GM19452 (cell line): ENCODE data around the gene IQCK.

Experiments
- ATAC-seq: cut with Tn5 transposase; IDR thresholded peaks from one replicate; pipeline ENCODE4 v1.9.1; 2021; ENCODE audit not compliant: unreplicated experiment

The IQCK gene

DNA sequence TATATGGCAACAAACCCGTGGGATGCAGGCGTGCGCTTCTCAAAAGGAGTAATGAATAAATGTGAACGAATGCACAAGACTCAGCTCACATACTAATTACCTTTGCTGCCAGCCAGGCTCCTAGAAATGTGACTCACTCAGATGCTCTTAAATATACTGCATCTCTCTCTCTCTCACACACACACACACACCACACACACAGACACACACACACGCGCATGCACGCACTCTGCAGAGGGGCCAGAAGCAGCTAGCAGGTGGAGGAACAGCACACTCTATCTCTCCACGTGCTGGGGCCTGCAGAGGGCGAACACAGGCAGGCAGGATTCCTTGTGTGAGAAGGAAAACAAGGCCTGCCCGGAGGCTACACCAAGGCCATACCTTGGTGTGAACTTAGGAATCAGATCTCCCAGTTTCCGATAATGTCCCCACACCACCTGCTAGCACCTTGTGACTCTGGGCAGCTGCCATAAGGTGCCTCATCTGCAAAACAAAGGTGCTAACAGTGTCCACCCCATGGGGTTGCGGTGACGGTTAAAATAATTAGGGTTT lies 161.2 kb downstream of the IQCK start:
- no peak for ATAC-seq

DNA sequence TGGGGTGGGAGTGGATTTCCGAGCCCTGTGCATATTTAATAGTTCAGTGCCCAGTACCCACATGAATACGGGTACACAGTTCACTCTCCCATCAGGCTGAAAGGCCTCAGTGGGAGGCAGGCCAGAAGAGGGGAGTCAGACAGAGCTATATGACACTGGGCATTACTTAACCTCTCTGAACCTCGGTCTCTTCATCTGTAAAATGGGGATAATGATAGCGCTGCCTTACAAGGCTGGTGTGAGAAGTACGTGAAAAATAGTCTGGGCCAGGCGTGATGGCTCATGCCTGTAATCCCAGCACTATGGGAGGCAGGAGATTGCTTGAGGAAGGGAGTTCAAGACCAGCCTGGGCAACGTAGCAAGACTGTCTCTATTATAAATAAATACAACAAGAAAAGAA lies 163.0 kb downstream of the IQCK start:
- ATAC-seq, result no peak

- ATAC-seq, result no peak
Measured at GRCh38 chr16:19881783-19882182, 163.7 kb downstream of the IQCK start.

DNA sequence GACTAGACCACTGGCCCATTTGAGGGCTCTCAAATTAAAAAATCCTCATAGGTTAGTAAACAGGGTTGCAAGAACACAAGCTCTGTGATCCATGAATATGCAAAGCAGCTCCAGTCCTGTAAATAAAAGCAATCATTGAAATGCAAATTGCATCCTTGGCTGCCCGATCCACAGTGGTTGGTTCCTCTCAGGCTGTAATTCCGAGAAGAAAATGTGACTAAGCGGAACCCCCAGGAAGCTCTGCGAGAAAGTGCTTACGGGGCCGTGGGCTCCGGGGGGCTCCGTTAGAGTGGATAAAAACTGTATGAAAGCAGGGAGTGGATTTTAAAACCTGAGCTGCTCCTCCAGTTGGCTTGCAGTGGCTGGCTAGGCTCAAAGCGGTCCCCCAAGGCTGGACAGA lies 164.1 kb downstream of the IQCK start:
- ATAC-seq, result no peak

- no peak for ATAC-seq
Measured at GRCh38 chr16:19882646-19883045, 164.6 kb downstream of the IQCK start.

DNA sequence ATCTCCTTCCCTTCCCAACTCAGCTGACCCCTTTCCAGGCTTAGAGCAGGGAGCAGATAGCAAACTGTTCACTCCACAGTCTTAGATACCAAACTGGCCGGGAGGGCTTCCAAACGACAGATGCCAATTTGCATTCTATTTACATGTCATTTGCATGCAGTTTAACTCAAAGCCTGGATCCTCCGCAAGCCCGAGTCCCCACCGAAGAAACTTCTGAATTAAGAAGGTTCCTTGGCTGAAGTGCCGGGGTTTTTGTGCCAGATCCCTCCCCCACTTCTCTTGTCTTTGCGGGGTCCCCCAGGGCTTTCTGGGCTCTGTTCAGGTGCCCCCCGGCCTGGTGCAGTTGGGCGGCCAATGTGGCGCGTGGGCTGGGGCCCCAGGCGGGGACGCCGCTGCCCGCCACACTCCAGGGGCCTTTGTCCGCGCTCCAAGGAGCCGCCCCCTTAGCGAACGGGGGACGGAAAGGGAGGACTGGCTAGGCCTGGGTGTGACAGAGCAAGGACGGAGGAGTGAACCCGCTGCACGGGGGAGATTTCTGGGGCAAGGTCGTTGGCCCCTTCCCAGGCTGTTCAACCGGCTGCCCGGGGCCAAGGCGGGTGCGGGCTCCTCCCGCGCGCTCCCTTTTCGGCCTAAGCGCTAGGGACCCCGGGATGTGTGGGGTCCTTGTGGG lies 165.4 kb downstream of the IQCK start:
- ATAC-seq, result no peak

- ATAC-seq, result no peak
Measured at GRCh38 chr16:19883966-19884485, 166.0 kb downstream of the IQCK start.

DNA sequence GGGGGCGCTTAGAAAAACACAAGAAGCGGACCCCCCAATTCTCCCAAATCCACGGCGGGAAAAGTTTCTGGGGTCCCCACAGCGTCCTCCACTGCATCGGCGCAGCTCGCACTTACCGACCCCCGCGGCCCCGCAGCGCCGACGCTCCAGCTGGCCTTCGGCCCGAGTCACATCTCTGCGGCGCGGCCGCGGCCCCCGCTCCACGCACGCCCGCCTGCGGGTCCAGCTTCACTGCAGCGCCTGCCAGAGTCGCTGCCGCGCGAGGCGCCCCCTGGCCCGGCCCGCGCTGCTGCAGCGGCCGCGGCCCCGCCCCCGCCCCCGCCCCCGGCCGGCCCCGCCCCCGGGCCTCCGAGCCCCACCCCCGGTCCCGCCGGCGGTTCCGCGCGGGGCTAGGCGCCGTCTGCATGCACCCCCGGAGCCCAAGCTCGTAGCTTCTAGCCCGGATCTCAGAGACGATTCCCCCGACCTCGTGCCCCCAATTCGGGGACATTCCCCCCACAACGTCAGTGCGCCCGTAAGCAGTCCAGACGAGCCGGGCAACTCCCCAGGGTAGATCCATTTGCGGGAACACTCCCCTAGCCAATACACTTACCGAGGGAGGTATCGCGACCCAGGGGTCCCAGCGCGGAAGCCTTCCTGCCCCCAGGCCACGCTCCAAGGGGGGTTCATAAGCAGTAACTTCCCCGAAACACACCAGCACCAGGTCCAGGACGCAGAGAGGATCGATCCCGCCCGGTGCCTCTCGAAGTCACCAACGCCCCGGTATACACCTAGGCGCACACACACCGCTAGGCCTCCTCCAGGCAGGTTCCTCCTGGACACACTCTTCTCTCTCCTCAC lies 166.8 kb downstream of the IQCK start, which contains the start of gene GPRC5B:
Gene GPRC5B, minus strand, starts transcription at position 238 of the 840 bp plus-strand sequence. CDS start 12,003 bp downstream, outside the sequence.
- no peak for ATAC-seq

- ATAC-seq, result no peak
Measured at GRCh38 chr16:19885451-19886072, 167.5 kb downstream of the IQCK start.

DNA sequence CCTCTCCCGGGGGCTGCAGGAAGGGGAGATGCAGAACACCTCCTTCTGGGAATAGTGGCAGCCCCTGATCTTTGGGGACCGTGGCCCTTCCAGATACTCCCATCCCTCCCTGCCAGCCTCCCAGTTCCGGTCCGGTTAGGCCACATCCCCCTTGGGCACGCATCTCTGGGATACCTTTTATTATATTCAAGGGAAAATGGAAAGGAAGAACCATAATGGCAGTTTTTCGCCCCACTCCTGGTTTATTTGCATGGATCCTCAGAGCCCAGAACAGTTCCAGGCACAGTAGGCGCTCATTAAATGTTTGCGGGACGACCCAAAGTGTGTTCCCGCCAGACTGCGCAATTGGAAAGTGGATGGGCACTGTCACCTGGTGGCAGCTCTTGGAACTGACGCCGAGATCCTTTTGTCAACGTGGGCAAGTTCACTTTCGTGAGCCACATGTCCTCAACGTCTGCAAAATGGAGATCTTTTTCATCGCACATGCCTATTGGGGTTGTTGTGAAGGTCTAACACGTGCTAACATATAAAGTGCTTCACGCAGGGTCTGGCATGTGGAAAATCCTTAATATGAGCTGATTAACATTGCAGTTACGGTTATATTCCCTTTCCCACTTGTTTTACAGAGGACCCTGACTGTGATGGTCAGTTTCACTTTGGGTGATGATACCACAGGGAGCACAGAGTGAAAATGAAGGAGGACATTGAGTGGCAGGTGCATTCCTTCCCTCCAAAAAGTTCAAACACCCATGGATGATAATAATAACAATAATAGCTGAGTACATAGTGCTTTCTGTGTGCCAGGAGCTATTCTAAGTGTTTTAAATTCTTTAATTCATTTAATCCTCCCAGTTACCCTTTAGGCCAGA lies 168.2 kb downstream of the IQCK start:
- ATAC-seq, result no peak

GRCh38 chr16:19888834-19889233 lies 170.8 kb downstream of the IQCK start:
- ATAC-seq, result no peak

DNA sequence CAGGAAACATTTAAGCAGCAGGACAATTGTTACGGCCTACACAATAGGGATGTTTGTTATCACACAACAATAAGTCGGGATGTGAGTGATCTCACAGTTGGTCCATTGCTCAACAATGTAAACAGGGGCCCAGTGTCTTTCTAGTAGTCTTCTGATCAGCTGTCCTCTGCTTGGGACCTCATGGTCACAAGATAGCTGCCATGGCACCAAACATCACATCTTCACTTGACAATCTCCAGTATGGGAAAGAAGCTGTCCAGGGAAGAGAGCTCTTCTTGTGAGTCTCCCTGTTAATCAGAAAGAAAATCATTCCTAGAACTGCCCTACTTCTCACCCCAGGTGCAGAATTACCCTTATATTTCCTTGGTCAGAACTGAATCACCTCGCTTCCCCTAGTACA lies 172.8 kb downstream of the IQCK start:
- ATAC-seq, result no peak

- no peak for ATAC-seq
Measured at GRCh38 chr16:19892902-19893301, 174.8 kb downstream of the IQCK start.

DNA sequence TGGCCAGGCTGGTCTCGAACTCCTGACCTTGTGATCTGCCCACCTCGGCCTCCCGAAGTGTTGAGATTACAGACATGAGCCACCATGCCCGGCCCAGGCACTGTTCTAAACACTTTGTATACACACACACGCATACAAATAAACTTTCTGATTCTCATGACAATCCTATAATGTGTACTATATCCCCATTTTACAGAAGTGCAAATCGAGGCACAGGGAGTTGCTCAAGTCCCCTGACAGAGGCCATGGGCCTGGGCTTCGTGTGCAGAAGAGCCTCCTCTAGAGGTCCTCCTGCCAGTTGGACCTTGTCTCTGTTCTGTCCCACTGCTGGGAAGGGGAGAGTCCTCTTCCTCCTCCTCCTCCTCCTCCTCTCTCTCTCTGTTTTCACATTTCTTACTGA lies 176.5 kb downstream of the IQCK start:
- ATAC-seq, result no peak

DNA sequence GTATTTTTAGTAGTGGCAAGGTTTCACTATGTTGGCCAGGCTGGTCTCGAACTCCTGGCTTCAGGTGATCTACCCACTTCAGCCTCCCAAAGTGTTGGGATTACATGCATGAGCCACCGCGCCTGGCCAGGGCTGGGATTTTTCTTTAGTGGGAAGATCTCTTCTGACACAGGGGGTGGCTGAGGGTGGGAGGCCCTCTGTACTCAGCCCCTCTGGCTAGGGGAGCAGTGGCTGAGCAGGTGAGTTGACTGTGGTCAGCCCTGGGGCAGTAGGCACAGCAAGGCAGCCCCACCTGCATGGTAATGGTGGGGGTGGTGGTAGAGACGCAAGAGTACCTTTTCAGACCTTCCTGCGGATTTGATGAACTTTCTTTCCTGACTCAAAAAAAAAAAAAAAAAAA lies 178.9 kb downstream of the IQCK start:
- ATAC-seq, result no peak

- no peak for ATAC-seq
Measured at GRCh38 chr16:19898166-19898565, 180.1 kb downstream of the IQCK start.

DNA sequence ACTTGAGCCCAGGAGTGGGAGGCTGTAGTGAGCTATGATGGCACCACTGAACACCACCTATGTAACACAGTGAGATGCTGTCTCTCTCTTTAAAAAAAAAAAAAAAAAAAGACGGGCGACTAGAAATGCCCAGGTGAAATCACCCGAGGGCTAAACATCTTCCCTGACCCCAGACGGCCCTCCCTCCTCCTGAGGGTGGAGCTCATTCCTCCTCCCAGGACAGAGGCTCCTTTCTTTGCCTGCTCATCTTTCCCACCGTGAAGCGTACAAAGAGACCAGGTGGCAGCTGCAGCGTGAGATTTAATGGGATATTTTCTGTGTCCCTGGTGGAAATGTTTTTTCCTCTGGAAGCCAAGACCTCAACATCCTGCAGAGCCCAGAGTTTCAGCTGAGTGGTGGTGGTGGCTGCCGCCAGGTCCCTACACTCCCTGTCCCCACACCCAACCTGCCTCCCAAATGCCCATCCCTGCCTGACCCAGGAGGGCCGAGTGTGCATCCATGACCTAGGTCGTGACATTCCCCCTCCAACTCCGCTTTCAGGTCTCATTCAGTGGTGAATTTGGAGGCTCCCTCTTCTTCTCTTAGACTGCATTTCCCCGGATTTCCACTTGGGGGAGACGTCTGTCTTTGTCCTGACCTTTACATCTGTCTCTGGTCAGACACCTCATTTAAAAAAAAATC lies 181.0 kb downstream of the IQCK start:
- no peak for ATAC-seq

DNA sequence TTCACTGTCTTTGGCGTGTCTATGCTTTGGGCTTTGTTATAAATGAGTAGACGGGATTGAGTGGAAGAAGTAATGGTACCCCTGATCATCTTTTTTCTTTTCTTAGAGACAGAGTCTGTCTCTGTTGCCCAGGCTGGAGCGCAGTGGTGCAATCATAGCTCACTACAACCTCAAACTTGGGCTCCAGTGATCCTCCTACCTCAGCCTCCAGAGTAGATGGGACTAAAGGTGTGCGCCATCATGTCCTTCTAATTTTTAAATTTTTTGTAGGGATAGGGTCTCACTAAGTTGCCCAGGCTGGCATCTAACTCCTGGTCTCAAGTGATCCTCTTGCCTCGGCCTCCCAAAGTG lies 181.5 kb downstream of the IQCK start:
- ATAC-seq, result no peak

- no peak for ATAC-seq
Measured at GRCh38 chr16:19901164-19901563, 183.1 kb downstream of the IQCK start.
